BJ (cell line): ENCODE measurements around the gene VWCE. TPM values are rescaled to one million over a fixed set of nuclear protein-coding genes. Genes with fewer than 3 reads are reported as not detected.

Experiments
- CTCF ChIA-PET: fragments of 350-600 bp; formaldehyde crosslinking; extraction: SDS; loops from one replicate; lab custom pipeline; 2021; ENCODE audit warnings: antibody characterized with exemption, inconsistent platforms; lab: Yijun Ruan, JAX
- POLR2A ChIA-PET: fragments of 300-600 bp; sonication (Branson Sonifier 250); formaldehyde crosslinking; extraction: SDS; loops from one replicate; lab custom pipeline; 2021; ENCODE audit warnings: antibody characterized with exemption; lab: Charles Lee
- DNase-seq: peaks from one replicate; pipeline ENCODE4 v3.0.0-alpha.2; 2011; ENCODE audit warnings: low read depth
- H3K27me3 ChIP-seq: 2 replicates; pipeline ENCODE4 v1.6.0; 2011; ENCODE audit warnings: low read length; ENCODE audit not compliant: control insufficient read depth, insufficient read depth
- H3K36me3 ChIP-seq: 2 replicates; pipeline ENCODE4 v1.5.1; 2011; ENCODE audit warnings: low read length; ENCODE audit not compliant: control insufficient read depth, insufficient read depth
- H3K4me3 ChIP-seq: 2 replicates; pipeline ENCODE4 v1.5.1; 2011; ENCODE audit warnings: low read depth, mild to moderate bottlenecking, control low read depth, low read length
- polyA plus RNA-seq: library from polyadenylated mRNA; depleted of rRNA; stranded (reverse); fragments of >200 nt; gene quantifications from 2 replicates; pipeline ENCODE4 v1.2.3, GENCODE V29; 2011
- TF ChIP-seq, protein P1 (sequence below): IDR thresholded peaks from 2 replicates; pipeline ENCODE4 v1.5.1; 2011; ENCODE audit warnings: low read depth, mild to moderate bottlenecking, control low read depth, inconsistent platforms, low read length, moderate library complexity; ENCODE audit not compliant: insufficient read depth

The VWCE gene
- polyA plus RNA-seq, 1 experiment: 1.4 TPM

DNA sequence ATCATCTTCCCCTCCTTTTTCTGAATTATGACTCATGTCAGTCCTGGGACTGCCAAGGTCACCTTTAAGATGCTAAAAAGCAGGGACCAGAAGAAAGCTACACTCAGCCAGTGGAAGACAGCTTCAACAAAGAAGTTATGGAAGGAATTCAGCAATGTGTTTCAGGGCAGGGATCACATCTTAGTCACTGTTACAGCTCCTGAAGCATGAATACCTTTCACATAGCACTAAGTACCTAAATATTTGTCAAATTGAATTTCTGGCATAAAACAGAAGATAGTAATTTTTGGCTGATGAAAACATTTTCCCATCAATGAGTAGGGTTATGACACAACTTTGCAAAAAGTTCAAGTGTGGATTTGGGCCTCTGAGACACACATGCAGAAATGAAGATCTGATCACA, 32.6 kb upstream of the VWCE start:
- POLR2A ChIA-PET: no interaction called here
- DNase-seq: peak; percentile 36

DNA sequence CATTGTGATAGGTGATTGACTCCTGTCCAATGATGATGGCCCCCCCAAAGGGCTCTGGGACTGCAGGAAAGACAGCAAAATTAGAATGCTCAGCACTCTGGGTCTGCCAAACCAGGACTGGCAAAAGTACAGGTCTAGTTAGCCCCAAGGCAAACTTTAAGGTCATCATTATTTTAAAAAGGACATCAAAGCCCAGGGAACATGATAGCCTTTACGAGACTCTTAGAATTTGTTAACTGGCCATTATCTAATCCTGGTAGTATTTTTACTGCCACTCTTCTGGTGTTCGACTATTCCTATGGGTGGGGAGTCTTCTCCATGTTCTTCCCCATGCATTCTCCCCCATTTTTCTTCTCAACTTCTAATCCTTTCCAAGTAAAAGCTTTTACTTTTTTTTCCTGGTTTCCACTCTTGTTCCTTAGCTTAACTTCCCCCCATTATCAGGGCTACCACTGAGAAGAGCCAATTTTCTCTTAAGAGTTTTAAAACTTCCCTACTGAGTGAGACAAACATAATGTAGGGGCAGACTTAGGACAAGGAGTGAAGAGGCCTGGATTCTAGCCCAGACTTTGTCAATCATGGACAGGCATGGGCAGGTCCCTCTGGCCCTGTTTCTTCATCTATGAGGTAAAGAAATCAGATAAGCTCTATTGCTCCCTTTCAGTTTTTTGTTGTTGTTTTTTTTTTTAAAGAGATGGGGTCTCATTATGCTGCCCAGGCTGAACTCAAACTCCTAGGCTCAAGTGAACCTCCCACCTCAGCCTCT, 30.7 kb upstream of the VWCE start:
- TF ChIP-seq, protein P1, sequence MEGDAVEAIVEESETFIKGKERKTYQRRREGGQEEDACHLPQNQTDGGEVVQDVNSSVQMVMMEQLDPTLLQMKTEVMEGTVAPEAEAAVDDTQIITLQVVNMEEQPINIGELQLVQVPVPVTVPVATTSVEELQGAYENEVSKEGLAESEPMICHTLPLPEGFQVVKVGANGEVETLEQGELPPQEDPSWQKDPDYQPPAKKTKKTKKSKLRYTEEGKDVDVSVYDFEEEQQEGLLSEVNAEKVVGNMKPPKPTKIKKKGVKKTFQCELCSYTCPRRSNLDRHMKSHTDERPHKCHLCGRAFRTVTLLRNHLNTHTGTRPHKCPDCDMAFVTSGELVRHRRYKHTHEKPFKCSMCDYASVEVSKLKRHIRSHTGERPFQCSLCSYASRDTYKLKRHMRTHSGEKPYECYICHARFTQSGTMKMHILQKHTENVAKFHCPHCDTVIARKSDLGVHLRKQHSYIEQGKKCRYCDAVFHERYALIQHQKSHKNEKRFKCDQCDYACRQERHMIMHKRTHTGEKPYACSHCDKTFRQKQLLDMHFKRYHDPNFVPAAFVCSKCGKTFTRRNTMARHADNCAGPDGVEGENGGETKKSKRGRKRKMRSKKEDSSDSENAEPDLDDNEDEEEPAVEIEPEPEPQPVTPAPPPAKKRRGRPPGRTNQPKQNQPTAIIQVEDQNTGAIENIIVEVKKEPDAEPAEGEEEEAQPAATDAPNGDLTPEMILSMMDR: no peak
- no peak for DNase-seq
- CTCF ChIA-PET: interaction anchor here (1.1 to 2.0 kb wide), 3 partner anchors 10 to 60 kb away, joined by 3 to 5 read pairs (median 5); no protein-coding TSS in a partner anchor
- H3K27me3 ChIP-seq: no peaks in the 10 kb centered on the region
- POLR2A ChIA-PET: interaction anchor here (0.6 kb wide), 1 partner anchor 67 kb away, joined by 4 read pairs; no protein-coding TSS in a partner anchor
- no peak overlapping the region for H3K4me3 ChIP-seq
- peaks cover 30% of the 10 kb centered on the region for H3K36me3 ChIP-seq

More for the DNA sequence above, 32.6 kb upstream of the VWCE start:
- TF ChIP-seq, protein P1: no peak
- CTCF ChIA-PET: interaction anchor here (0.9 to 2.2 kb wide), 6 partner anchors 8 to 73 kb away, joined by 3 to 14 read pairs (median 6); partner anchors contain the start of gene TMEM216
- H3K4me3 ChIP-seq: no peak overlapping the region
- H3K27me3 ChIP-seq: no peaks in the 10 kb centered on the region
- peaks cover 21% of the 10 kb centered on the region for H3K36me3 ChIP-seq

DNA sequence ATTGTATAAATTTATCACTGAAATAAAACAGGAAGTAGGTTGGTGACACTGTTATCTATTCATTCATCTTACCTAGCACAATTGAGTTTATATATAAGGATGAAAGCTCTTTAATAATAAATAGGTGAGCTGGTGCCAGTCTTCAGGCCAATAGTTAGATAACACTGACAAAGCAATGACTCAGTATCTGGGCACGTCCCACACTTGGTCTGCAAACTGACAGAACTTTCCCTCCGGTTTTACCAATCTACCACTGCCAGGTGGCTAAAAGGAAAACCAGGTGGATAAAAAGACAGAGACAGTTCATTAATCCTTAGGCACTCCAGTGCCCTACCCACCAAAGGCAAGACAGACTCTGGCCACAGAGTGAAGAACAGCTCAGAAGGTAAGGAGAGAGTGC, 20.1 kb upstream of the VWCE start:
- Histone ChIP-seq H3K36me3 (peaks cover 32% of the 10 kb centered on the region), H3K27me3 (no peaks in the 10 kb centered on the region), H3K4me3 (no peak overlapping the region)
- TF ChIP-seq, protein P1: no peak
- ChIA-PET CTCF (interaction anchor here (1.0 to 1.1 kb wide), 2 partner anchors 9 to 10 kb away, joined by 3 read pairs; no protein-coding TSS in a partner anchor), POLR2A (no interaction called here)
- no peak for DNase-seq

DNA sequence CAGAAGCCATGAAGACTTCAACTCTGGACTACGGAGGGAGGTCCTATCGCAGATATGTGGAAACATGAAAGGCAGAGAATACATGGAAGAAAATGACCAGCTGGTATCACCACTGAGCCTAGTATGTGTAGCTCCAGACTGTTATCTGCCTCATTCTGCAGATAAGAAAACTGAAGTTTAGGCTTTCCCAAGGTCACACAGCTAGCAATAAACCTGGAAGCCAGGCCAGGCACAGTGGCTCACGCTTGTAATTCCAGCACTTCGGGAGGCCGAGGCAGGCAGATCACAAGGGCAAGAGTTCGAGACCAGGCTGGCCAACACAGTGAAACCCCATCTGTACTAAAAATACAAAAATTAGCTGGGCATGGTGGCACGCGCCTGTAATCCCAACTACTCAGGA, 15.6 kb upstream of the VWCE start:
- CTCF ChIA-PET: interaction anchor here (1.0 to 1.4 kb wide), 2 partner anchors 25 to 74 kb away, joined by 3 to 4 read pairs; no protein-coding TSS in a partner anchor
- peaks cover 51% of the 10 kb centered on the region for H3K36me3 ChIP-seq

DNA sequence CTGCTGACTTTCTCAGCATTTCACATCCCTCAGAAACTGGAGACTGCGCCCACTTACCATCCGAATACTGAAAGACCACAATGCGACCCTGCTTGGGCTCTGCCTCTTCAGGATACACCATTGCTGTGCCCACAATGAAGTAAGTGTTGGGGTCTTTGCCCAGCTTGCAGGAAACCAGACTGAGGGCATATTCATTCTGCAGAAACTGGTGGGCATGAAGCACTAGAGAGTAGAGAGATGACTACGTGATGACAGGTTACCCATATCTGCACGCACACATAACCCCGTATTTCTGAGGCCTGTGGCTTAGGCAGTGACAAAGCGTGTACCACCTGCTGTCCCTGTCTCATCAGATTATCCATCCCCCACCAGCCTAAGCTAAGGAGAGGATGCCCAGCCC, 14.6 kb upstream of the VWCE start:
- Histone ChIP-seq H3K36me3 (peaks cover 51% of the 10 kb centered on the region), H3K4me3 (no peak overlapping the region), H3K27me3 (no peaks in the 10 kb centered on the region)
- TF ChIP-seq, protein P1: no peak
- ChIA-PET CTCF (interaction anchor here (0.7 to 1.0 kb wide), 2 partner anchors 13 to 75 kb away, joined by 3 to 4 read pairs; no protein-coding TSS in a partner anchor), POLR2A (interaction anchor here (0.6 kb wide), 1 partner anchor 130 kb away, joined by 5 read pairs; no protein-coding TSS in a partner anchor)
- no peak for DNase-seq

More for the DNA sequence above, 15.6 kb upstream of the VWCE start:
- TF ChIP-seq, protein P1: no peak
- DNase-seq: no peak
- no peaks in the 10 kb centered on the region for H3K27me3 ChIP-seq
- H3K4me3 ChIP-seq: no peak overlapping the region
- POLR2A ChIA-PET: no interaction called here
